GM12872 (cell line): ENCODE results near the gene ALG12.

ENCODE experiments used
- CTCF ChIP-seq: IDR thresholded peaks from 3 replicates; pipeline ENCODE4 v1.5.1; 2011; ENCODE audit warnings: low read depth, mild to moderate bottlenecking, low read length, moderate library complexity; ENCODE audit not compliant: insufficient read depth

Gene ALG12

GRCh38 chr22:49935561-49935960, 17.3 kb upstream of the ALG12 start:
- TF ChIP-seq CTCF = no peak

- no peak for TF ChIP-seq CTCF
These were observed 16.8 kb upstream of the ALG12 start for GRCh38 chr22:49934891-49935557.

- TF ChIP-seq CTCF = no peak
These were observed 16.1 kb upstream of the ALG12 start for GRCh38 chr22:49934160-49934890.

GRCh38 chr22:49933236-49934159, 15.3 kb upstream of the ALG12 start:
- no peak for TF ChIP-seq CTCF

GRCh38 chr22:49930596-49931412, 12.6 kb upstream of the ALG12 start:
- peak; percentile 81 for TF ChIP-seq CTCF

GRCh38 chr22:49929994-49930575, 11.8 kb upstream of the ALG12 start:
- TF ChIP-seq CTCF = no peak
